Measurements from ENCODE around the gene AKAP1. TPM values are rescaled to one million over a fixed set of nuclear protein-coding genes. Genes with fewer than 3 reads are reported as not detected.

The AKAP1 gene
- total and polyA plus RNA-seq, 4 donors: 22.8 to 37.7 (median 33.6) TPM

- WGBS (ENCODE audit: insufficient coverage): 64% methylated on average over 11 of the region's 13 CpGs
- Histone ChIP-seq H3K9me3 (ENCODE audit: control insufficient read depth, insufficient read depth, low read length) (peaks cover 2% of the 10 kb centered on the region), H3K4me3 (ENCODE audit: low read depth, low read length) (no peak overlapping the region), H3K4me1 (ENCODE audit: control insufficient read depth, insufficient read depth, low read length) (peaks cover 15% of the 10 kb centered on the region), H3K27ac (ENCODE audit: low read depth, low read length) (peak overlapping the region; percentile 20), H3K36me3 (ENCODE audit: control insufficient read depth, insufficient read depth, low read length) (no peaks in the 10 kb centered on the region), H3K27me3 (ENCODE audit: control insufficient read depth, insufficient read depth, low read length) (no peaks in the 10 kb centered on the region)
- DNase-seq (ENCODE audit: low read depth in 4 of 6, low spot score in 6 of 6): no peak
Measured at GRCh38 chr17:57135026-57135788, 50.2 kb downstream of the AKAP1 start.

- Histone ChIP-seq H3K27ac (ENCODE audit: low read depth, low read length) (peak overlapping the region; percentile 20), H3K27me3 (ENCODE audit: control insufficient read depth, insufficient read depth, low read length) (no peaks in the 10 kb centered on the region), H3K9me3 (ENCODE audit: control insufficient read depth, insufficient read depth, low read length) (peaks cover 2% of the 10 kb centered on the region), H3K4me1 (ENCODE audit: control insufficient read depth, insufficient read depth, low read length) (peaks cover 15% of the 10 kb centered on the region), H3K4me3 (ENCODE audit: low read depth, low read length) (no peak overlapping the region), H3K36me3 (ENCODE audit: control insufficient read depth, insufficient read depth, low read length) (no peaks in the 10 kb centered on the region)
- WGBS (ENCODE audit: insufficient coverage): 36% methylated on average over 20 of the region's 21 CpGs
- peak in 2 of 6 donors; percentile 74 to 83 for DNase-seq (ENCODE audit: low read depth in 4 of 6, low spot score in 6 of 6)
Measured at GRCh38 chr17:57135789-57136291, 50.8 kb downstream of the AKAP1 start.

- Histone ChIP-seq H3K27me3 (ENCODE audit: control insufficient read depth, insufficient read depth, low read length) (no peaks in the 10 kb centered on the region), H3K36me3 (ENCODE audit: control insufficient read depth, insufficient read depth, low read length) (no peaks in the 10 kb centered on the region), H3K4me1 (ENCODE audit: control insufficient read depth, insufficient read depth, low read length) (peaks cover 15% of the 10 kb centered on the region), H3K4me3 (ENCODE audit: low read depth, low read length) (no peak overlapping the region), H3K9me3 (ENCODE audit: control insufficient read depth, insufficient read depth, low read length) (peaks cover 2% of the 10 kb centered on the region), H3K27ac (ENCODE audit: low read depth, low read length) (no peak overlapping the region)
- 72% methylated on average over 13 of the region's 13 CpGs for WGBS (ENCODE audit: insufficient coverage)
- DNase-seq (ENCODE audit: low read depth in 4 of 6, low spot score in 6 of 6): no peak
Measured at GRCh38 chr17:57136355-57136754, 51.3 kb downstream of the AKAP1 start.

GRCh38 chr17:57138030-57138911 lies 53.2 kb downstream of the AKAP1 start:
- Histone ChIP-seq H3K36me3 (ENCODE audit: control insufficient read depth, insufficient read depth, low read length) (no peaks in the 10 kb centered on the region), H3K9me3 (ENCODE audit: control insufficient read depth, insufficient read depth, low read length) (peaks cover 2% of the 10 kb centered on the region), H3K4me3 (ENCODE audit: low read depth, low read length) (no peak overlapping the region), H3K4me1 (ENCODE audit: control insufficient read depth, insufficient read depth, low read length) (peaks cover 15% of the 10 kb centered on the region), H3K27me3 (ENCODE audit: control insufficient read depth, insufficient read depth, low read length) (no peaks in the 10 kb centered on the region), H3K27ac (ENCODE audit: low read depth, low read length) (no peak overlapping the region)
- WGBS (ENCODE audit: insufficient coverage): 76% methylated on average over 10 of the region's 17 CpGs
- DNase-seq (ENCODE audit: low read depth in 4 of 6, low spot score in 6 of 6): no peak

GRCh38 chr17:57138956-57139576 lies 54.0 kb downstream of the AKAP1 start:
- H3K4me1 ChIP-seq (ENCODE audit: control insufficient read depth, insufficient read depth, low read length): peaks cover 15% of the 10 kb centered on the region

GRCh38 chr17:57140316-57140715 lies 55.3 kb downstream of the AKAP1 start:
- peaks cover 2% of the 10 kb centered on the region for H3K9me3 ChIP-seq (ENCODE audit: control insufficient read depth, insufficient read depth, low read length)

More at GRCh38 chr17:57138956-57139576, 54.0 kb downstream of the AKAP1 start:
- WGBS (ENCODE audit: insufficient coverage): 100% methylated on average over 2 of the region's 6 CpGs
- H3K9me3 ChIP-seq (ENCODE audit: control insufficient read depth, insufficient read depth, low read length): peaks cover 2% of the 10 kb centered on the region
- no peaks in the 10 kb centered on the region for H3K27me3 ChIP-seq (ENCODE audit: control insufficient read depth, insufficient read depth, low read length)
- H3K4me3 ChIP-seq (ENCODE audit: low read depth, low read length): no peak overlapping the region
- H3K36me3 ChIP-seq (ENCODE audit: control insufficient read depth, insufficient read depth, low read length): no peaks in the 10 kb centered on the region
- no peak overlapping the region for H3K27ac ChIP-seq (ENCODE audit: low read depth, low read length)
- no peak for DNase-seq (ENCODE audit: low read depth in 4 of 6, low spot score in 6 of 6)

GRCh38 chr17:57142925-57143324 lies 57.9 kb downstream of the AKAP1 start:
- Histone ChIP-seq H3K9me3 (ENCODE audit: control insufficient read depth, insufficient read depth, low read length) (peaks cover 2% of the 10 kb centered on the region), H3K27me3 (ENCODE audit: control insufficient read depth, insufficient read depth, low read length) (no peaks in the 10 kb centered on the region), H3K27ac (ENCODE audit: low read depth, low read length) (no peak overlapping the region), H3K4me1 (ENCODE audit: control insufficient read depth, insufficient read depth, low read length) (peaks cover 6% of the 10 kb centered on the region), H3K4me3 (ENCODE audit: low read depth, low read length) (no peak overlapping the region), H3K36me3 (ENCODE audit: control insufficient read depth, insufficient read depth, low read length) (no peaks in the 10 kb centered on the region)
- 48% methylated on average over 4 of the region's 4 CpGs for WGBS (ENCODE audit: insufficient coverage)
- DNase-seq (ENCODE audit: low read depth in 4 of 6, low spot score in 6 of 6): no peak

More at GRCh38 chr17:57140316-57140715, 55.3 kb downstream of the AKAP1 start:
- H3K27ac ChIP-seq (ENCODE audit: low read depth, low read length): no peak overlapping the region
- no peak overlapping the region for H3K4me3 ChIP-seq (ENCODE audit: low read depth, low read length)
- H3K4me1 ChIP-seq (ENCODE audit: control insufficient read depth, insufficient read depth, low read length): peaks cover 13% of the 10 kb centered on the region
- no peaks in the 10 kb centered on the region for H3K27me3 ChIP-seq (ENCODE audit: control insufficient read depth, insufficient read depth, low read length)
- DNase-seq (ENCODE audit: low read depth in 4 of 6, low spot score in 6 of 6): peak in 1 of 6 donors; percentile 14
- 90% methylated on average over 6 of the region's 8 CpGs for WGBS (ENCODE audit: insufficient coverage)
- H3K36me3 ChIP-seq (ENCODE audit: control insufficient read depth, insufficient read depth, low read length): no peaks in the 10 kb centered on the region

GRCh38 chr17:57143361-57143760 lies 58.3 kb downstream of the AKAP1 start:
- Histone ChIP-seq H3K27ac (ENCODE audit: low read depth, low read length) (no peak overlapping the region), H3K36me3 (ENCODE audit: control insufficient read depth, insufficient read depth, low read length) (no peaks in the 10 kb centered on the region), H3K4me3 (ENCODE audit: low read depth, low read length) (no peak overlapping the region), H3K4me1 (ENCODE audit: control insufficient read depth, insufficient read depth, low read length) (peaks cover 6% of the 10 kb centered on the region), H3K27me3 (ENCODE audit: control insufficient read depth, insufficient read depth, low read length) (no peaks in the 10 kb centered on the region), H3K9me3 (ENCODE audit: control insufficient read depth, insufficient read depth, low read length) (peaks cover 2% of the 10 kb centered on the region)
- WGBS (ENCODE audit: insufficient coverage): 86% methylated on average over 1 of the region's 2 CpGs
- DNase-seq (ENCODE audit: low read depth in 4 of 6, low spot score in 6 of 6): peak in 1 of 6 donors; percentile 47

GRCh38 chr17:57143919-57144318 lies 58.9 kb downstream of the AKAP1 start:
- 90% methylated on average over 4 of the region's 5 CpGs for WGBS (ENCODE audit: insufficient coverage)
- H3K9me3 ChIP-seq (ENCODE audit: control insufficient read depth, insufficient read depth, low read length): peaks cover under 1% of the 10 kb centered on the region
- no peak overlapping the region for H3K27ac ChIP-seq (ENCODE audit: low read depth, low read length)
- H3K4me1 ChIP-seq (ENCODE audit: control insufficient read depth, insufficient read depth, low read length): peaks cover 6% of the 10 kb centered on the region
- no peaks in the 10 kb centered on the region for H3K27me3 ChIP-seq (ENCODE audit: control insufficient read depth, insufficient read depth, low read length)
- H3K4me3 ChIP-seq (ENCODE audit: low read depth, low read length): no peak overlapping the region
- no peak for DNase-seq (ENCODE audit: low read depth in 4 of 6, low spot score in 6 of 6)
- H3K36me3 ChIP-seq (ENCODE audit: control insufficient read depth, insufficient read depth, low read length): no peaks in the 10 kb centered on the region

All from spinal cord (tissue), 10 donors.